ENCODE measurements around the gene DENND10.

DENND10 gene

DNA sequence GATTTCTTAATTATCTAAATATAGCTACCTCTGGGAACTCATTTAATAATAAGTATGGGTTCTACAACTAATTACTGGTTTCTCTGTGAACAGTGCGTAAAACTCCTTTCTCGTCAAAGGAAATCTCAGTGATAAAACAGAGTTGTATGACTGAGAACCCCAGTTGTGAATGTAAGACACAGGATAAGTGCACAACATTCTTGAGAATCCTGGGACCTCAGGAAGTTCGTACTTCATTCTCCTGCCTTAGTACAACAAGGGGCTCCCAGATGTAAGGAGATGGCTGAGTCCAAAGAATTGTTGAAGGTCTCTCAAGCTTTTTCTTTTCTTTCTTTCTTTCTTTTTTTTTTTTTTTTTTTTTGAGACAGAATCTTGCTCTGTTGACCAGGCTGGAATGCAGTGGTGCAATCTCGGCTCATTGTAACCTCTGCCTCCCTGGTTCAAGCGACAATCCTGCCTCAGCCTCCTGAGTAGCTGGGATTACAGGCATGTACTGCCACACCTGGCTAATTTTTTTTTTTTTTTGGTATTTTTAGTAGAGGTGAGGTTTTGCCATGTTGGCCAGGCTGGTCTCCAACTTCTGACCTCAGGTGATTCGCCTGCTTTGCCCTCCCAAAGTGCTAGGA is 12.5 kb downstream of the DENND10 start:
- Histone ChIP-seq H2AFZ (ENCODE audit: low read depth) (no peak overlapping the region), H3K4me3 (IDR thresholded peaks at IDR 0.05; ENCODE audit: insufficient read depth, low read depth, low read length) (no peak overlapping the region), H3K36me3 (ENCODE audit: insufficient read depth) (no peaks in the 10 kb centered on the region), H3K27ac (no peak overlapping the region), H3K4me2 (no peak overlapping the region), H3K9ac (no peak overlapping the region), H3K79me2 (ENCODE audit: insufficient read depth, low read depth) (no peaks in the 10 kb centered on the region), H4K20me1 (ENCODE audit: insufficient read depth) (no peaks in the 10 kb centered on the region), H3K27me3 (ENCODE audit: insufficient read depth, low read depth) (no peaks in the 10 kb centered on the region), H3K4me1 (ENCODE audit: low read depth, poor library complexity, severe bottlenecking) (peaks cover 78% of the 10 kb centered on the region)
- TF ChIP-seq, protein P1, sequence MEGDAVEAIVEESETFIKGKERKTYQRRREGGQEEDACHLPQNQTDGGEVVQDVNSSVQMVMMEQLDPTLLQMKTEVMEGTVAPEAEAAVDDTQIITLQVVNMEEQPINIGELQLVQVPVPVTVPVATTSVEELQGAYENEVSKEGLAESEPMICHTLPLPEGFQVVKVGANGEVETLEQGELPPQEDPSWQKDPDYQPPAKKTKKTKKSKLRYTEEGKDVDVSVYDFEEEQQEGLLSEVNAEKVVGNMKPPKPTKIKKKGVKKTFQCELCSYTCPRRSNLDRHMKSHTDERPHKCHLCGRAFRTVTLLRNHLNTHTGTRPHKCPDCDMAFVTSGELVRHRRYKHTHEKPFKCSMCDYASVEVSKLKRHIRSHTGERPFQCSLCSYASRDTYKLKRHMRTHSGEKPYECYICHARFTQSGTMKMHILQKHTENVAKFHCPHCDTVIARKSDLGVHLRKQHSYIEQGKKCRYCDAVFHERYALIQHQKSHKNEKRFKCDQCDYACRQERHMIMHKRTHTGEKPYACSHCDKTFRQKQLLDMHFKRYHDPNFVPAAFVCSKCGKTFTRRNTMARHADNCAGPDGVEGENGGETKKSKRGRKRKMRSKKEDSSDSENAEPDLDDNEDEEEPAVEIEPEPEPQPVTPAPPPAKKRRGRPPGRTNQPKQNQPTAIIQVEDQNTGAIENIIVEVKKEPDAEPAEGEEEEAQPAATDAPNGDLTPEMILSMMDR (conservative IDR thresholded peaks at IDR 0.05; ENCODE audit: low read depth, low read length) = no peak

DNA sequence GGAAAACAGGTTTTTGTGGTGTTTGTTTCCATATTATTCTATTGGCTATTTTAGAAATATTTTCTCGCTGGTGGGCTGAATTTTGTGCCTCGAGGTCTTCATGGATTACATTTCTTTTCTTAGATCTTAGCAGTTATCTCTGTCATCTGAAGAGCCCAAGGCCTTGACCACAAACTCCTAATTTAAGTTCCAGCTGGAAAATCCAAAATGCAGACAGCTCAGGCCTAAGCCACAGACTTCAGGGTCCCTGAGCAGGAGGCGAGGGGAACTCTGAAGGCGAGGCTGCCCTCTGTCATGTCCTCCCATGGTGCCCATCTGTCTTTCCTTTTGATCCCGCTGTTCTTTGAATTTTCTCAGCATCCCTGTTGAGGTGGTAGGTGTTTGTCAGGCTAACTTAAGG is 14.3 kb downstream of the DENND10 start:
- Histone ChIP-seq H2AFZ (ENCODE audit: low read depth) (no peak overlapping the region), H3K4me1 (ENCODE audit: low read depth, poor library complexity, severe bottlenecking) (peaks cover 94% of the 10 kb centered on the region), H3K79me2 (ENCODE audit: insufficient read depth, low read depth) (peaks cover 4% of the 10 kb centered on the region; the same call in 1 of the 2 replicates), H4K20me1 (ENCODE audit: insufficient read depth) (no peaks in the 10 kb centered on the region), H3K27me3 (ENCODE audit: insufficient read depth, low read depth) (no peaks in the 10 kb centered on the region), H3K4me2 (peak overlapping the region; percentile 98; the same call in 1 of the 2 replicates), H3K9ac (no peak overlapping the region; the same call in 1 of the 2 replicates), H3K36me3 (ENCODE audit: insufficient read depth) (no peaks in the 10 kb centered on the region), H3K27ac (peak overlapping the region; percentile 100), H3K4me3 (IDR thresholded peaks at IDR 0.05; ENCODE audit: insufficient read depth, low read depth, low read length) (no peak overlapping the region)
- TF ChIP-seq, protein P1 (conservative IDR thresholded peaks at IDR 0.05; ENCODE audit: low read depth, low read length) = no peak

DNA sequence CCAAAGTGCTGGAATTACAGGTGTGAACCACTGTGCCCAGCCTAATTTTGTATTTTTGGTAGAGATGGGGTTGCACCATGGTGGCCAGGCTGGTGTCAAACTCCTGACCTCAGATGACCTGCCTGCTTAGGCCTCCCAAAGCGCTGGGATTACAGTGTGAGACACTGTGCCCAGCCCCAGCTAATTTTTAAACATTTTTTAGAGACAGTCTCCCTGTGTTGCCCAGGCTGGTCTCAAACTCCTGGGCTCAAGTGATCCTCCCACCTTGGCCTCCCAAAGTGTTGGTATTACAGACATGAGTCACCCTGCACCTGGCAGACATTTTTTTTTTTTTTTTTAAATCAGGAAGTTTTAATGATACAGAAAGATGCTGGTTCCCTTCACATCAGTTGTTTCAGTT is 15.5 kb downstream of the DENND10 start:
- no peaks in the 10 kb centered on the region for H3K36me3 ChIP-seq (ENCODE audit: insufficient read depth)
- peaks cover 4% of the 10 kb centered on the region; the same call in 1 of the 2 replicates for H3K79me2 ChIP-seq (ENCODE audit: insufficient read depth, low read depth)
- H3K4me2 ChIP-seq = peak overlapping the region; percentile 98
- H3K4me3 ChIP-seq (IDR thresholded peaks at IDR 0.05; ENCODE audit: insufficient read depth, low read depth, low read length) = no peak overlapping the region
- no peaks in the 10 kb centered on the region for H3K27me3 ChIP-seq (ENCODE audit: insufficient read depth, low read depth)
- peak overlapping the region; percentile 100 for H3K27ac ChIP-seq
- TF ChIP-seq, protein P1 (conservative IDR thresholded peaks at IDR 0.05; ENCODE audit: low read depth, low read length) = no peak
- no peak overlapping the region for H2AFZ ChIP-seq (ENCODE audit: low read depth)
- peaks cover 84% of the 10 kb centered on the region for H3K4me1 ChIP-seq (ENCODE audit: low read depth, poor library complexity, severe bottlenecking)
- H4K20me1 ChIP-seq (ENCODE audit: insufficient read depth) = no peaks in the 10 kb centered on the region
- H3K9ac ChIP-seq = peak overlapping the region; percentile 89

DNA sequence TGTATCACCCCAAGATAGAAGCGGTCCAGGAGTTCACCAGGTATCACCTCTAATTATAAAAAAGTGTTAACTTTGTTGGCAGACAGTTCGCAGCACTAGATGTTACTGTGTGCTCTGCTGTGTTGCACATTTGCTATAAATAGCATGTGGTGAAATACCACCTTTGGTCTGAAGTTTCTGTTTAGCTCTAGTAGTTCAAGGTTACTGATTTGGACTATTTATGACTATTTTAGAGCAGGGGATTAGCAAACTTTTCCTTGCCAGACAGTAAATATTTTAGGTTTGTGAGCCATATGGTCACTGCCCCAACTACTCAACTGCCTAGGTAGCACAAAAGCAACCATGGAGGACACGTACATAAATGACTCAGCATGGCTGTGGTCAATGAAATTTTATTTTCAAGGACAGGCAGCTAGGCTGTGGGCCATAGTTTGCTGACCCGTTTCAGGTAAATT is 16.5 kb downstream of the DENND10 start:
- TF ChIP-seq, protein P1 (conservative IDR thresholded peaks at IDR 0.05; ENCODE audit: low read depth, low read length) = no peak
- peaks cover 4% of the 10 kb centered on the region; the same call in 1 of the 2 replicates for H3K79me2 ChIP-seq (ENCODE audit: insufficient read depth, low read depth)
- H3K27me3 ChIP-seq (ENCODE audit: insufficient read depth, low read depth) = no peaks in the 10 kb centered on the region
- H3K27ac ChIP-seq = peak overlapping the region; percentile 100
- H4K20me1 ChIP-seq (ENCODE audit: insufficient read depth) = no peaks in the 10 kb centered on the region
- H3K4me3 ChIP-seq (IDR thresholded peaks at IDR 0.05; ENCODE audit: insufficient read depth, low read depth, low read length) = no peak overlapping the region
- peaks cover 76% of the 10 kb centered on the region for H3K4me1 ChIP-seq (ENCODE audit: low read depth, poor library complexity, severe bottlenecking)
- H3K36me3 ChIP-seq (ENCODE audit: insufficient read depth) = no peaks in the 10 kb centered on the region
- H3K4me2 ChIP-seq = peak overlapping the region; percentile 98
- peak overlapping the region; percentile 89 for H3K9ac ChIP-seq
- no peak overlapping the region for H2AFZ ChIP-seq (ENCODE audit: low read depth)
